Astrocyte (in vitro differentiated cells and primary cell): Measurements from ENCODE around the gene CLEC4M. TPM values are rescaled to one million over a fixed set of nuclear protein-coding genes. Genes with fewer than 3 reads are reported as not detected.

Experiments used
- DNase-seq: peaks from one replicate; pipeline ENCODE4 v3.0.0-alpha.2; 2010; ENCODE audit warnings: low read depth
- FAIRE-seq: peaks from 2 replicates; lab custom pipeline; 2011; peaks lifted over from hg19 to GRCh38; lab: Jason Lieb, UNC
- H2AFZ ChIP-seq: 2 replicates; pipeline ENCODE4 v1.6.0; 2012; ENCODE audit warnings: low read depth, low read length, inconsistent platforms
- H3K27ac ChIP-seq: 2 replicates; pipeline ENCODE4 v1.5.1; 2011; ENCODE audit warnings: low read depth, low read length, inconsistent platforms
- H3K27me3 ChIP-seq: 2 replicates; pipeline ENCODE4 v1.6.0; 2011; ENCODE audit warnings: low read length, inconsistent platforms; ENCODE audit not compliant: insufficient read depth
- H3K36me3 ChIP-seq: 2 replicates; pipeline ENCODE4 v1.5.1; 2011; ENCODE audit warnings: low read length, inconsistent platforms; ENCODE audit not compliant: insufficient read depth
- H3K4me1 ChIP-seq: 2 replicates; pipeline ENCODE4 v1.5.1; 2011; ENCODE audit warnings: low read length, inconsistent platforms; ENCODE audit not compliant: insufficient read depth
- H3K4me2 ChIP-seq: 2 replicates; pipeline ENCODE4 v1.6.0; 2012; ENCODE audit warnings: low read length, inconsistent platforms
- H3K4me3 ChIP-seq: 2 replicates; pipeline ENCODE4 v1.5.1; 2011; ENCODE audit warnings: low read depth, mild to moderate bottlenecking, low read length, inconsistent platforms; ENCODE audit not compliant: insufficient read depth
- H3K79me2 ChIP-seq: 2 replicates; pipeline ENCODE4 v1.6.0; 2012; ENCODE audit warnings: mild to moderate bottlenecking, low read length, inconsistent platforms; ENCODE audit not compliant: insufficient read depth
- H3K9ac ChIP-seq: 2 replicates; pipeline ENCODE4 v1.6.0; 2012; ENCODE audit warnings: mild to moderate bottlenecking, low read length, inconsistent platforms
- H3K9me3 ChIP-seq: 2 replicates; pipeline ENCODE4 v1.5.1; 2012; ENCODE audit warnings: low read depth, mild to moderate bottlenecking, low read length, inconsistent platforms; ENCODE audit not compliant: insufficient read depth
- H4K20me1 ChIP-seq: 2 replicates; pipeline ENCODE4 v1.6.0; 2012; ENCODE audit warnings: low read length, inconsistent platforms; ENCODE audit not compliant: insufficient read depth
- H3K27ac Mint-ChIP-seq: one replicate; pipeline ENCODE4 v1.8.0; 2021; ENCODE audit warnings: mild to moderate bottlenecking, mixed read lengths; ENCODE audit not compliant: unreplicated experiment
- H3K27me3 Mint-ChIP-seq: one replicate; pipeline ENCODE4 v1.8.0; 2021; ENCODE audit warnings: low read depth, mixed read lengths; ENCODE audit not compliant: unreplicated experiment
- H3K36me3 Mint-ChIP-seq: one replicate; pipeline ENCODE4 v1.8.0; 2021; ENCODE audit warnings: low read depth, mixed read lengths; ENCODE audit not compliant: unreplicated experiment
- H3K4me1 Mint-ChIP-seq: one replicate; pipeline ENCODE4 v1.8.0; 2021; ENCODE audit warnings: low read depth, mixed read lengths; ENCODE audit not compliant: unreplicated experiment
- H3K4me3 Mint-ChIP-seq: one replicate; pipeline ENCODE4 v1.8.0; 2021; ENCODE audit warnings: mild to moderate bottlenecking, moderate library complexity, mixed read lengths; ENCODE audit not compliant: unreplicated experiment
- H3K9me3 Mint-ChIP-seq: one replicate; pipeline ENCODE4 v1.8.0; 2021; ENCODE audit warnings: mild to moderate bottlenecking, mixed read lengths; ENCODE audit not compliant: unreplicated experiment
- EZH2 ChIP-seq: IDR thresholded peaks from 2 replicates; pipeline ENCODE4 v1.6.1; 2012; ENCODE audit warnings: mild to moderate bottlenecking, low read length, inconsistent platforms; ENCODE audit not compliant: insufficient read depth
- total RNA-seq: library from RNA; stranded (reverse); gene quantifications from 2 replicates; pipeline ENCODE4 v1.2.1, GENCODE V29; 2021
- TF ChIP-seq, protein P1 (sequence below): IDR thresholded peaks from 2 replicates; pipeline ENCODE4 v1.5.1; 2011; ENCODE audit warnings: low read depth, mild to moderate bottlenecking, inconsistent platforms, low read length, moderate library complexity; ENCODE audit not compliant: insufficient read depth

CLEC4M gene
- total RNA-seq, 1 donor from 2014 or later, result not detected

DNA sequence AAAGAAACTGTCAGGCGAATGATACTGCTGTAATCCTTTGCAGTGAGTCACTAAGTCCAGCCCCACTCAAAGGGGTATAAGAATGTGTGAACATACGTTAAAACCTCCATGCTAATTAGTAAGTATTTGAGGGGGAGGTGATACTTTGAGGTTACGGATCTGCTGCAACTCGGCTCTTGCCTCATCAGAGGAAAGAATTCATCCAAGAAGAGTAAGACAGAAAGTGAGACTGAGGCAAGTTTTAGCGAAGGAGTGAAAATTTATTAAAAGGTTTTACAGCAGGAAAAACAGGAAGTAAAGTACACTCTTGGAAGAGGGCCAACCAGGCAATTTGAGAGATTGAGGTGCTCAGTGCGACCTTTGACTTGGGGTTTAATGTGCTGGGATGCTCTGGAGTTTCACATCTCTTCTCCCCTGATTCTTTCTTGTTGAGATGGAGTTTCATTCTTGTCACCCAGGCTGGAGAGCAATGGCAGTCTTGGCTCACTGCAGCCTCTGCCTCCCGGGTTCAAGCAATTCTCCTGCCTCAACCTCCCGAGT lies 9.8 kb downstream of the CLEC4M start:
- H3K27ac Mint-ChIP-seq, result no peak overlapping the region

DNA sequence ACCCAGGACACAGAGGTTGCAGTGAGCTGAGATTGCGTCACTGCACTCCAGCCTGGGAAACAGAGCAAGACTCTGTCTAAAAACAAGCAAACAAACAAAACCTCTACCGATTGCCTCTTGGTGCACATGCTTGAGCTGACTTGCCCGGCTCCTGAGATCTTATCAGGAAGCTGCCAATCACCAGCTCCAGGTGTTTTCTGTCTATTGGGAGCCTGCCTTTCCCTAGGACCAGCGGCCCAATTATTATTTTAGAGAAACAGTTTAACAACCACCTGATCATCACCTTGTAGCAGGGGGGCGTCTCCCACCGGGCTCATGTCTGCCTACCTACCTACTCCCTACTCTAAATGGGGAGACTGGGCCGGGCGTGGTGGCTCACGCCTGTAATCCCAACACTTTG lies 10.8 kb downstream of the CLEC4M start:
- no peak for FAIRE-seq

More for the DNA sequence above, 9.8 kb downstream of the CLEC4M start:
- no peaks in the 10 kb centered on the region for H3K79me2 ChIP-seq
- no peak overlapping the region for H3K9ac ChIP-seq
- H3K4me3 ChIP-seq, result no peak overlapping the region
- Mint-ChIP-seq H3K4me3 (no peak overlapping the region), H3K27me3 (peaks cover 41% of the 10 kb centered on the region), H3K36me3 (no peaks in the 10 kb centered on the region), H3K4me1 (peaks cover 9% of the 10 kb centered on the region), H3K9me3 (peaks cover 6% of the 10 kb centered on the region)
- TF ChIP-seq, protein P1, sequence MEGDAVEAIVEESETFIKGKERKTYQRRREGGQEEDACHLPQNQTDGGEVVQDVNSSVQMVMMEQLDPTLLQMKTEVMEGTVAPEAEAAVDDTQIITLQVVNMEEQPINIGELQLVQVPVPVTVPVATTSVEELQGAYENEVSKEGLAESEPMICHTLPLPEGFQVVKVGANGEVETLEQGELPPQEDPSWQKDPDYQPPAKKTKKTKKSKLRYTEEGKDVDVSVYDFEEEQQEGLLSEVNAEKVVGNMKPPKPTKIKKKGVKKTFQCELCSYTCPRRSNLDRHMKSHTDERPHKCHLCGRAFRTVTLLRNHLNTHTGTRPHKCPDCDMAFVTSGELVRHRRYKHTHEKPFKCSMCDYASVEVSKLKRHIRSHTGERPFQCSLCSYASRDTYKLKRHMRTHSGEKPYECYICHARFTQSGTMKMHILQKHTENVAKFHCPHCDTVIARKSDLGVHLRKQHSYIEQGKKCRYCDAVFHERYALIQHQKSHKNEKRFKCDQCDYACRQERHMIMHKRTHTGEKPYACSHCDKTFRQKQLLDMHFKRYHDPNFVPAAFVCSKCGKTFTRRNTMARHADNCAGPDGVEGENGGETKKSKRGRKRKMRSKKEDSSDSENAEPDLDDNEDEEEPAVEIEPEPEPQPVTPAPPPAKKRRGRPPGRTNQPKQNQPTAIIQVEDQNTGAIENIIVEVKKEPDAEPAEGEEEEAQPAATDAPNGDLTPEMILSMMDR, result no peak
- no peak for TF ChIP-seq EZH2
- no peak for FAIRE-seq
- peak; percentile 46 for DNase-seq
- H3K9me3 ChIP-seq, result no peaks in the 10 kb centered on the region
- no peaks in the 10 kb centered on the region for H3K36me3 ChIP-seq
- no peaks in the 10 kb centered on the region for H4K20me1 ChIP-seq
- H3K27me3 ChIP-seq, result peaks cover 4% of the 10 kb centered on the region
- H3K27ac ChIP-seq, result no peak overlapping the region
- no peak overlapping the region for H2AFZ ChIP-seq
- peak overlapping the region; percentile 18 for H3K4me2 ChIP-seq
- H3K4me1 ChIP-seq, result no peaks in the 10 kb centered on the region

DNA sequence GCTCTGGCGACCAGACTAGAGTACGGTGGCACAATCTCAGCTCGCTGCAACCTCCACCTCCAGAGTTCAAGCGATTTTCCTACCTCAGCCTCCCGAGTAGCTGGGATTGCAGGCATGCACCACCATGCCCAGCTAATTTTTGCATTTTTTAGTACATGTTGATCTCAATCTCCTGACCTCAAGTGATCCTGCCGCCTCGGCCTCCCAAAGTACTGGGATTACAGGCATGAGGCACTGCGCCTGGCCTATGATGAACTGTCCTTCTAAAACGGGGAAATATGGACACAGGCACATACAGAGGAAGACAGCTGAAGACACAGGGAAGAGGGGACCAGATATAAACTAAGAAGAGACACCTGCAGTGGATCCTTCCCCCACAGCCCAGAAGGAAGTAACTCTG lies 12.7 kb downstream of the CLEC4M start:
- FAIRE-seq (no peak), DNase-seq (no peak)
- Histone ChIP-seq H4K20me1 (no peaks in the 10 kb centered on the region), H3K36me3 (no peaks in the 10 kb centered on the region), H2AFZ (no peak overlapping the region), H3K4me3 (no peak overlapping the region), H3K9ac (no peak overlapping the region), H3K4me1 (no peaks in the 10 kb centered on the region), H3K9me3 (no peaks in the 10 kb centered on the region), H3K27ac (no peak overlapping the region), H3K27me3 (peaks cover 3% of the 10 kb centered on the region), H3K79me2 (no peaks in the 10 kb centered on the region), H3K4me2 (no peak overlapping the region)
- H3K4me3 Mint-ChIP-seq, result no peak overlapping the region
- peaks cover 9% of the 10 kb centered on the region for H3K4me1 Mint-ChIP-seq
- H3K36me3 Mint-ChIP-seq, result no peaks in the 10 kb centered on the region
- no peak overlapping the region for H3K27ac Mint-ChIP-seq
- H3K27me3 Mint-ChIP-seq, result peaks cover 43% of the 10 kb centered on the region
- no peak for TF ChIP-seq EZH2
- TF ChIP-seq, protein P1, result no peak
- H3K9me3 Mint-ChIP-seq, result peaks cover 2% of the 10 kb centered on the region

More for the DNA sequence above, 10.8 kb downstream of the CLEC4M start:
- peaks cover 9% of the 10 kb centered on the region for H3K4me1 Mint-ChIP-seq
- no peaks in the 10 kb centered on the region for H3K9me3 ChIP-seq
- no peak for DNase-seq
- no peaks in the 10 kb centered on the region for H3K36me3 ChIP-seq
- no peaks in the 10 kb centered on the region for H3K36me3 Mint-ChIP-seq
- H3K4me2 ChIP-seq, result no peak overlapping the region
- peaks cover 4% of the 10 kb centered on the region for H3K27me3 ChIP-seq
- no peak for TF ChIP-seq EZH2
- TF ChIP-seq, protein P1, result no peak
- no peak overlapping the region for H2AFZ ChIP-seq
- H3K9me3 Mint-ChIP-seq, result peaks cover 6% of the 10 kb centered on the region
- no peak overlapping the region for H3K27ac ChIP-seq
- no peaks in the 10 kb centered on the region for H3K4me1 ChIP-seq
- H3K79me2 ChIP-seq, result no peaks in the 10 kb centered on the region
- H3K27me3 Mint-ChIP-seq, result peaks cover 36% of the 10 kb centered on the region
- H4K20me1 ChIP-seq, result no peaks in the 10 kb centered on the region
- H3K9ac ChIP-seq, result no peak overlapping the region
- no peak overlapping the region for H3K4me3 Mint-ChIP-seq
- H3K27ac Mint-ChIP-seq, result no peak overlapping the region
- H3K4me3 ChIP-seq, result no peak overlapping the region
